Left renal cortex interstitium (tissue), 4 donors: Measurements from ENCODE around the gene CD300LB. TPM values are rescaled to one million over a fixed set of nuclear protein-coding genes. Genes with fewer than 3 reads are reported as not detected.

Experiments
- DNase-seq, 4 donors: peaks; one replicate each; pipeline ENCODE4 v3.0.0-alpha.2; 2013; ENCODE audit warnings: low read depth in 4 of 4, low spot score in 2 of 4, missing footprints in 1 of 4
- polyA plus RNA-seq, 4 donors: library from polyadenylated mRNA; unstranded; fragments of 120-200 nt; gene quantifications; one replicate each; pipeline ENCODE4 v1.2.1, GENCODE V29; 2013; ENCODE audit not compliant: insufficient read length in 4 of 4

Gene CD300LB
- polyA plus RNA-seq, 4 donors = 0.08 to 0.26 (median 0.14) TPM

DNA sequence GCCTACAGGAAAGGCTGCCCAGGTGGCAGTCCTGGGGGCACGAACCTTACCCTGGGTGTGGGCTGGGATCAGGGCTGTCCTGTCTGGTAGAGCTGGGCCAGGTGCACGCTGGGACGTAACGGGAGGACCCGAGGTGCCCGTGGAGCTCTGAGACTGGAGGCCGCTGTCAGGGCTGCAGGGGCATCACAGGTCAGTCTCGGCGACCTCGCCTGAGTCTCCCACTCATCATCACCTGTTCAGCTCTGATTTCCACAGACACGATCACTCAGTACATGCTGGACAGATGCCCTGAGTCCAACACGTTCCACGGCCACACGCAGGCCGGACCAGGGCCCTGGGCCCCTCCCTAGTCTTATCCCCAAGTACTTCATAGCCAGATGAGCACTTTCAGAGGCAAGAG lies 19.3 kb upstream of the CD300LB start:
- no peak for DNase-seq

- DNase-seq = no peak
Observed at GRCh38 chr17:74549343-74549742, 18.1 kb upstream of the CD300LB start.

GRCh38 chr17:74547736-74548135 lies 16.5 kb upstream of the CD300LB start:
- DNase-seq = no peak

DNA sequence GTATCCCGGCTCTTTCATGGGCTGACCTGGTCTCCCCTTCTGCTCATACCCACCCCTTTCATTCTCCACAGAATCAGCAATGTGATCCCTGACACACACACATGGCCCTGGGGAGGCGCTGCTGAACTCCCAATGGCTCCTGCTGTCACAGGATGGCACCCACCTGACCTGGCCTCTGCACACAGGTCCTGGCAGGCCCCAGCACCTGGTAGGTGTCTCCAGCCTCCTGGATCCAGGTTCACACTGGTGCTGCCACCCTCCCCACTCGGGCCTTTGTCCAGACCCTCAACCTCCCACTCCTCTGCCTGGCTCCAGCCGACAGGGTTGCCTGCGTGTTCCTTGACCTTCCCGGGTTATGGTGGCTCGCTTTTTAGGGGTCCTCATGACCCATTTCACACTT lies 16.0 kb upstream of the CD300LB start:
- DNase-seq = no peak

DNA sequence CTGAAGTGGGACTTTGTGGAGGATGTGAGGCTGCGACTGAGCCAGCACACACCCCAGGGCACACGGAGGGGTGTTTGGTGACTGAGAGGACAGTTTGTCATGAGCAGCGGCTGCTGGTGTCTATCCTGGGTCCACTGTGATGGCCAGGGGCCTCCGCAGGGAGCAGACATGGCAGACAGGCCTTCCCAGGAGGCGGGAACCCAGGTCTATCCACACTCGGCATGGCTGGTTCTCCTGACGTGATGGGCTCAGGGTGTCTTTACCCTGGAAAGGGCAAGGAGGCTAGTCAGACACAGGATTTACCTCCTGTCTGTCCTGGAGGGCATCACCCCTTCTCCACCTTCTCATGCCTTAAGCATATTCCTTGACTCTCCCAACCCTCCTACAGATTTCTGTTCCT lies 15.3 kb upstream of the CD300LB start:
- DNase-seq = no peak

- no peak for DNase-seq
Observed at GRCh38 chr17:74545843-74546230, 14.6 kb upstream of the CD300LB start, which contains the start of gene CD300C. Gene CD300C, minus strand, starts transcription at chr17:74546115. Its CDS starts 333 bp downstream, at chr17:74545782.

- no peak for DNase-seq
Observed at GRCh38 chr17:74544991-74545842, 13.9 kb upstream of the CD300LB start.

GRCh38 chr17:74543891-74544760 lies 12.9 kb upstream of the CD300LB start:
- no peak for DNase-seq

- no peak for DNase-seq
Observed at GRCh38 chr17:74543406-74543805, 12.1 kb upstream of the CD300LB start.

DNA sequence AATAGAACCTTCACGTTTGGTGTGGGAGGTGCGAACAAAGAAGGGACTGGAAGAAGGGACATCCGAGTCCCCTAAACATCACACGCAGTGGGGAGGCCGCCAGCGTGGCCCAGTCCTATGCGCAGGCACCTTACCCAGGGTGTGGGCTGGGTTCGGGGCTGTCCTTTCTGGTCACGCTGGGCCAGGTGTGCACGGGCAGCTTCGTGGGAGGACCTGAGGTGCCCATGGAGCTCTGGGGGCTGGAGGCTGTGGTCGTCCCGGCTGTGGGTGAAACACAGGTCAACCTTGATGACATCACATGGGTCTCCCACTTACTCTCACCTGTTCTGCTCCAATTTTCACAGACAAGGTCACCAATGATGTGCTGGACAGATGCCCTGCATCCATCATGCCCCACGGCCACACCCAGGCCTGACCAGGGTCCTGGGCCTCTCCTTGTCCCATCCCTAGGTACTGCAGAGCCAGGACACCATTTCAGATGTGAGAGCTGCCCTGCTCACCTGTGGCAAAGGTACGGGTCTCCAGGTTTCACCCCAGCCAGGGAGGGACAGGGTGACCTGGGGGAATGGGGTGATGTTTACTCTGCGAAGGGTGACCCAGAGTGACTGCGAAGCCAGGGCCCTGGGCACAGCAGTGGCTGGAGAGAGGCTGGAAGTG lies 11.6 kb upstream of the CD300LB start:
- no peak for DNase-seq

DNA sequence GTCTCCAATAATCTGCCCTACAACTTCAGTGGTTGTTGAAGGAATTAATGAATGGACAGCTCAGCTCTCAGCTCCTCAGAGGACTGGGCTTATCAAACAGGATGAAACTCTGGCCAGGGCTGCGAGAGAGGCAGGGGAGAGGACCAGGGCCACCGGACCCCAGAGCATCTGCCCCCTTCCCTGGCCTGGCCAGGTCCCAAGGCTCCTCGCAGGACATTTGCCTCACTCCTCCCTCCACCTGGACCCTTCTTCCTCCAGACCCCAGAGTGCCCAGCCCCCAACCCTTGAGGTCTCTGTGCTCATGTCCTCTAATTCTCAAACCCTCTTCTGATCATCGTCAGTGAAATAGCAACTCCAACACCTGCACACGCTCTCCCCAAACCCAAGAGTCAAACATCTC lies 10.9 kb upstream of the CD300LB start:
- DNase-seq = no peak

- no peak for DNase-seq
Observed at GRCh38 chr17:74541176-74542111, 10.2 kb upstream of the CD300LB start.

DNA sequence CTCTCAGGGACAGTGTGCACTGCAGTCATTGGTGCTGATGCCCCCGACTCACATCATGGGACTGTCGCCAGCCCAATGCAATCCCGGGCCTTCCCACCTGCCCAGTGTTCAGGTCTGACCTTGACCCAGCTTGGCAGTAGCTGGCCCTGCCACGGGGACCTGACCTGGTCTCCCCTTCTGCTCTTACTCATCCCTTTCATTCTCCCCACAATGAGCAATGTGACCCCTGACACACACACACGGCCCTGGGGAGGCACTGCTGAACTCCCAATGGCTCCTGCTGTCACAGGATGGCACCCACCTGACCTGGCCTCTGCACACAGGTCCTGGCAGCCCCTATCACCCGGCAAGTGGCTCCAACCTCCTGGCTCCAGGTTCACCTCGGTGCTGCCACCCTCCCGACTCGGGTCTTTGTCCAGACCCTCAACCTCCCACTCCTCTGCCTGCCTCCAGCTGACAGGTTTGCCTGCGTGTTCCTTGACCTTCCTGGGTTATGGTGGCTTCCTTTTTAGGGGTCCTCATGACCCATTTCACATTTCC lies 8.1 kb upstream of the CD300LB start:
- DNase-seq = no peak

DNA sequence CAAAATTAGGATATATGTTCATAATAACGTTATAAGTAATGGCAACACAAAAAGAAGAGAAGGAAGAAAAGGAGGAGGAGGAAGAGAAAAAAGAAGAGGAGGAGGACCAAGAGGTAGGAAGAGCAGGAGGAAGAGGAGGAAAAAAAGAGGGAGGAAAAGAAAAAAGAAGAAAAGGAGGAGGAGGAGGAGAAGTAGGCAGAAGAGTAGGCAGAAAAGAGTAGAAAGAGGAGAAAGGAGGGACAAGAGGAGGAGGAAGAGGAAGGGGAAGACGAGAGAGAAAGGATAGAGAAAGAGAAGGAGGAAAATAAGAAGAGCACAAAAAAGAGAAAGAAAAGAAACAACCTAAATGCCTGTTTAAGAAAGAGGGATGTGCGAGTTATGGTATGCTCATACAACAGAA lies 5.6 kb upstream of the CD300LB start:
- no peak for DNase-seq

DNA sequence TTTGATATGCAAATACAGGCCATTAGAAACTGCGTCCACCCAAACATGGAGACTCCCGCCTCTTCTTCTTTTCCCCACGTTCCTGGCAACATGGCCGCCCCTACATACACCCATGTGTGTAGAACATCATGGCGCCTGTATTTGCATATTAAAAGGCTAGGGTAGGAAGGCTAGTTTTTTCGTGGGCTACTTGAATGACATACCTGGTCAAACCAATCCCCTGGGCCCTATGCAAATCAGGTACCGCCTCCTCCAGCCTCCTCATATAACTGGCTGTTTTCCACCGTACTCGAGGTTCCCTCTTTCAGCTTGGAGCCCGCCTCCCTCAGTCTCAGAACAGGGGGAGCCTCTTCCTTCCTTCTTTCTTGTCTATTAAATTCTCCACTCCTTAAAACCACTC lies 840 bp upstream of the CD300LB start:
- no peak for DNase-seq

- no peak for DNase-seq
Observed at GRCh38 chr17:74530831-74531150, 484 bp downstream of the CD300LB start.

DNA sequence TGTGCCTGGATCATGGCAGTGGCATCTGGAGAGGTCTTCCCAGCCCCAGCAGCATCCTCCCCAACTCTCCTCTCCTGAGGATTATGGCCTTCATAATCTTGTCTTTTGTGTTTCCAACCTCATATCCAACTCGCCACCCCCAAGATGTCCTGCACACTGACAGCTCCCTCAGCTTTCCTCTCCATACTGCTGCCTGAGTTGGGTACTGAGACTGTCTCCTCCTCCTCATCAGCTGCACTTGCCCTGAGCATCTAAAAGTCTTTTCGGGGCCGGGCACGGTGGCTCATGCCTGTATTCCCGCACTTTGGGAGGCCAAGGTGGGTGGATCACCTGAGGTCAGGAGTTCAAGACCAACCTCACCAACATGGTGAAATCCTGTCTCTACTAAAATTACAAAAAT lies 2.0 kb downstream of the CD300LB start:
- DNase-seq = no peak

GRCh38 chr17:74528491-74529199 lies 2.6 kb downstream of the CD300LB start:
- no peak for DNase-seq

DNA sequence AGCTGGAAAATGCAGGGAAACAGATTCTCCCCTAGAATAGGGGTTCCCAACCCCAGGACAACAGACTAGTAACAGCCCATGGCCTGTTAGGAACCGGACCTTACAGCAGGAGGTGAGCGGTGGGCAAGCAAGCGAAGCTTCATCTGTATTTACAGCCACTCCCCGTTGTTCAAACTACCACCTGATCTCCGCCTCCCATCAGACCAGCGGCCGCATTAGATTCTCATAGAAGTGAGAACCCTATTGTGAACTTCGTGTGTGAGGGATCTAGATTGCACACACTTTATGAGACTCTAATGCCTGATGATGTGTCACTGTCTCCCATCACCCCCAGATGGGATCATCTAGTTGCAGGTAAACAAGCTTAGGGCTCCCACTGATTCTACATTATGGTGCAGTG lies 3.5 kb downstream of the CD300LB start:
- DNase-seq = no peak
